ENCODE data around the gene COL13A1. TPM values are rescaled to one million over a fixed set of nuclear protein-coding genes. Genes with fewer than 3 reads are reported as not detected.

COL13A1 gene
- total and polyA plus RNA-seq, 10 donors, result 4.1 to 16.1 (median 9.5) TPM

DNA sequence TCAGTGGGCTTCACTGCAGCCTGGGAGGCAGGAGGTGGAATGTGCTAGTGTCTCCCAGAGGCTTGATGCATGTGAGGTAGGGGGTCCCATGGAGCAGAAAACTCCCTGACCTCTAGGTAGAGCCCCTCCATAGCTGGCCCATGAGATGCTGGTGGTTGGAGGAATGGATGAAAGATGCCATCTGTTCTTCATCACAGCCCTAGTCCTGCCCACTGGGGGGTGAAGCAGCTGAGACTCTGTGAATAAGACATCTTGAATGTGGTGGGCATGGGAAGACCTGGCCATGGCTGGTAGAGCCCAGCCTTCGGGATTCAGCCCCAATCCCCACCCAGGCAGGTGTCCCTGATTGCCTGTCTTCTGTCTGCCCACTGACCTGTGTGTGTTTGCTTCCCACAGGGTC, 92.5 kb downstream of the COL13A1 start:
- Histone ChIP-seq H3K27ac (no peak overlapping the region), H3K4me1 (no peaks in the 10 kb centered on the region), H3K4me3 (no peak overlapping the region), H3K27me3 (replicated peaks in 1 of 7) (peaks cover 0 to 16% (median 0%) of the 10 kb centered on the region in 7 donors), H3K36me3 (no peaks in the 10 kb centered on the region), H3K9me3 (no peaks in the 10 kb centered on the region)
- TF ChIP-seq POLR2AphosphoS5 (IDR thresholded peaks at IDR 0.05) (no peak), POLR2A (IDR thresholded peaks at IDR 0.05) (no peak)
- TF ChIP-seq, protein P1, sequence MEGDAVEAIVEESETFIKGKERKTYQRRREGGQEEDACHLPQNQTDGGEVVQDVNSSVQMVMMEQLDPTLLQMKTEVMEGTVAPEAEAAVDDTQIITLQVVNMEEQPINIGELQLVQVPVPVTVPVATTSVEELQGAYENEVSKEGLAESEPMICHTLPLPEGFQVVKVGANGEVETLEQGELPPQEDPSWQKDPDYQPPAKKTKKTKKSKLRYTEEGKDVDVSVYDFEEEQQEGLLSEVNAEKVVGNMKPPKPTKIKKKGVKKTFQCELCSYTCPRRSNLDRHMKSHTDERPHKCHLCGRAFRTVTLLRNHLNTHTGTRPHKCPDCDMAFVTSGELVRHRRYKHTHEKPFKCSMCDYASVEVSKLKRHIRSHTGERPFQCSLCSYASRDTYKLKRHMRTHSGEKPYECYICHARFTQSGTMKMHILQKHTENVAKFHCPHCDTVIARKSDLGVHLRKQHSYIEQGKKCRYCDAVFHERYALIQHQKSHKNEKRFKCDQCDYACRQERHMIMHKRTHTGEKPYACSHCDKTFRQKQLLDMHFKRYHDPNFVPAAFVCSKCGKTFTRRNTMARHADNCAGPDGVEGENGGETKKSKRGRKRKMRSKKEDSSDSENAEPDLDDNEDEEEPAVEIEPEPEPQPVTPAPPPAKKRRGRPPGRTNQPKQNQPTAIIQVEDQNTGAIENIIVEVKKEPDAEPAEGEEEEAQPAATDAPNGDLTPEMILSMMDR (IDR thresholded peaks at IDR 0.05 in 8 of 11, conservative IDR thresholded peaks at IDR 0.05 in 3 of 11), result no peak
- WGBS, 5 donors, result 83 to 100% (median 88%) methylated on average over 1 of the region's 1 CpG
- DNase-seq, result no peak
- intact Hi-C loops (cut with DNase I; ENCODE audit: low total_unique reads), result no loop called here

DNA sequence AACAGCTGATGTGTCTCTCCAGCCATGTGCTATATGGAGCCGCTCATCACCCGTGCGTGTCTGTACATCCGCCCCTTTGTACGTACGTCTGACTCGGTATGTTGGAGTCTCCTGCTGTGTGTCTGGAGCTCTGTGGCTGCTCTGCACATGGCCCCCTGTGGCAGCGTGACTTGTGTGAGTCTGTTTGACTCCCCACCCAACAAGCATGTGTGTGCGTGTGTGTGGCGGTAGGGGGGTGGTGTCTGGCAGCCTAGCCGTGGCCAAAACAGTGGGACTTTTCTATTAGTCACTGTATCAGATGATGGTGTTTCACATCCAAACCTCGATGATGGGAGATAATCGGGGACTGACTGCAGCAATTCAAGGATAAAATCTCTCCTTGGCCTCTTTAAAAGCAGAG, 94.1 kb downstream of the COL13A1 start:
- no peak for TF ChIP-seq POLR2AphosphoS5 (IDR thresholded peaks at IDR 0.05)
- TF ChIP-seq, protein P1 (IDR thresholded peaks at IDR 0.05 in 8 of 11, conservative IDR thresholded peaks at IDR 0.05 in 3 of 11), result no peak
- 82 to 90% (median 84%) methylated on average over 13 of the region's 13 CpGs for WGBS, 5 donors
- Histone ChIP-seq H3K27me3 (replicated peaks in 1 of 7) (peaks cover 0 to 16% (median 0%) of the 10 kb centered on the region in 7 donors), H3K27ac (no peak overlapping the region), H3K4me3 (no peak overlapping the region), H3K36me3 (no peaks in the 10 kb centered on the region), H3K4me1 (no peaks in the 10 kb centered on the region), H3K9me3 (no peaks in the 10 kb centered on the region)
- intact Hi-C loops (cut with DNase I; ENCODE audit: low total_unique reads), result no loop called here
- no peak for DNase-seq

DNA sequence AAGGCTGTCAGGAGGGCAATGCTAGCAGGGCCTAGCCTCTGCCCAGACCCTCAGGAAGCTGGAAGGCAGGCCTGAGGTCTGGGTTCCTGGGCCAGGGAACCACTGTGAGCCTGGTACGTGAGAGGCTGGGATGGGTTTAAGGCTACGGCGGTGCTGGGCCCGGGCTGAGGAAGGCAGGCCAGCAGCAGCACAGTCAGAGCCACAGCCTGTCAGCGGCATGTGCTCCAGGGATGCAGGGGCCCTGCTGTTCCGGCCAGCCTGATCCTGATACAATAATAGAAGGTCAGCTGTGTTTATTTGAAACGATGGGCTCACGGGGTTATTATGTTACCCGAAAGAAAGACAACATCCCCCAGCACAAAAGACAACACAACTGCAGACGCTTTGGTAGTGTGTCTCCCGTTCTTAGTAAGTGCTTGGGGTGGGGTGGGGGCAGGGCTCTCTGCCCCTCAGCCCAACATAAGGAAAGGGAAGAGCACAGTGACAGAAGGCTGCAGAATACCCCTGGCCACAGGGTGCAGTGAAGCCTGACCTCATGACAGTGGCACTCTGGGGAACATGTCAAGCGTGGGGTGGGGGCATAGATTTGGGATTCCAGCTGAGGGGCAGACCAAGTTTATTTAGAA, 95.0 kb downstream of the COL13A1 start:
- no peak for TF ChIP-seq POLR2A (IDR thresholded peaks at IDR 0.05)
- TF ChIP-seq, protein P1 (IDR thresholded peaks at IDR 0.05 in 8 of 11, conservative IDR thresholded peaks at IDR 0.05 in 3 of 11), result no peak
- TF ChIP-seq POLR2AphosphoS5 (IDR thresholded peaks at IDR 0.05), result no peak
- no peak overlapping the region for H3K27ac ChIP-seq
- intact Hi-C loops (cut with DNase I; ENCODE audit: low total_unique reads), result no loop called here
- WGBS, 5 donors, result 83 to 92% (median 86%) methylated on average over 11 to 12 of the region's 12 CpGs
- H3K27me3 ChIP-seq (replicated peaks in 1 of 7), result peaks cover 0 to 16% (median 0%) of the 10 kb centered on the region in 7 donors
- H3K9me3 ChIP-seq, result no peaks in the 10 kb centered on the region
- no peak overlapping the region for H3K4me3 ChIP-seq
- no peaks in the 10 kb centered on the region for H3K36me3 ChIP-seq
- H3K4me1 ChIP-seq, result no peaks in the 10 kb centered on the region
- DNase-seq, result peak; percentile 68

DNA sequence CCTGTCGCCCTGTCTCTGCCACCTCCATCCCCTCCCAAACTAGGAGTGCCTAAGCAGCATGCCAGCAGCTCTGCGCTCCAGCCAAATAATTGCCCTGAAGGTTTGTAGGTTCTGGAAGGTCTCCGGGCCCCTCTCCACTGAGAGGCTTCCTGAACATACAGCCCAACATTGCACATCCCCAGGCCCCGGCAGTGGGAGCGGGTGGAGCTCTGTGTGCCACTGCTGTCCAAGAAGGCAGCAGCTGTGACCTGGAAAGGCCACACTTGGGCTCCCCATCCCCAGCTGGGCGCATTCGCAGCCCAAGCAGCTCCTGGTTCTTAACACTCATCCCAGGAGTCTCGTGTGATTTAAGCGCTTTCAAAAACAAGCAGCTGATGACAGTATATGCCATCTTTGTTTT, 95.7 kb downstream of the COL13A1 start:
- intact Hi-C loops (cut with DNase I; ENCODE audit: low total_unique reads), result no loop called here
- H3K4me3 ChIP-seq, result no peak overlapping the region
- no peaks in the 10 kb centered on the region for H3K9me3 ChIP-seq
- H3K27ac ChIP-seq, result no peak overlapping the region
- H3K27me3 ChIP-seq (replicated peaks in 1 of 7), result peaks cover 0 to 16% (median 0%) of the 10 kb centered on the region in 7 donors
- H3K36me3 ChIP-seq, result no peaks in the 10 kb centered on the region
- TF ChIP-seq, protein P1 (IDR thresholded peaks at IDR 0.05 in 8 of 11, conservative IDR thresholded peaks at IDR 0.05 in 3 of 11), result no peak
- TF ChIP-seq POLR2A (IDR thresholded peaks at IDR 0.05), result no peak
- no peak for TF ChIP-seq POLR2AphosphoS5 (IDR thresholded peaks at IDR 0.05)
- H3K4me1 ChIP-seq, result no peaks in the 10 kb centered on the region
- peak; percentile 63 for DNase-seq
- WGBS, 5 donors, result 90 to 94% (median 91%) methylated on average over 8 to 9 of the region's 9 CpGs
